Stimulated activated CD8-positive, alpha-beta memory T cell treated with anti-CD3 and anti-CD28 coated beads, Interleukin-7, amount 100 ng/mL, for 4 hours (primary cell): ENCODE results near the gene RPL21.

Source experiments
- DNase-seq, 2 donors: peaks; one replicate each; pipeline ENCODE4 v3.0.0-alpha.2; 2020; ENCODE audit warnings: low read depth in 2 of 2

The RPL21 gene

GRCh38 chr13:27258637-27259386 lies 7.5 kb downstream of the RPL21 start:
- DNase-seq, result no peak

- no peak for DNase-seq
Measured at GRCh38 chr13:27259831-27260230, 8.5 kb downstream of the RPL21 start.

DNA sequence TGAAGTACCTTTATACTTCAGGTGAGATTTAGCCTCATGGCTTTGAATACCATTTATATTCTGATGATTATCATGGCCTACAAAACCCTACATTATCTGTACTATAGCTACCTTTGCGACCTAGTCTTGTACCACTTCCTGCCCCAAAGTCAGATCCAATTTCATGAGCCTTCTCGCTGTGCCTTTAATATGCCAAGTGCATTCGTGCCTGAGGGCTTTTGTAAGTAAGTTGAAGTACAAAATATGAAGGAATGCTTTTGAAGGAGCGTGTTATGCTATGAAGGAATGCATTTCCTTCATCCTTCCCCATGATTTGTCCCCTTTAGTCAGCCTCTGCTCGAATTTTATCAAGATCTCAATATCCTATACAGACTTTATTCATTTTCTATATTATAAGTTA lies 10.0 kb downstream of the RPL21 start:
- no peak for DNase-seq

DNA sequence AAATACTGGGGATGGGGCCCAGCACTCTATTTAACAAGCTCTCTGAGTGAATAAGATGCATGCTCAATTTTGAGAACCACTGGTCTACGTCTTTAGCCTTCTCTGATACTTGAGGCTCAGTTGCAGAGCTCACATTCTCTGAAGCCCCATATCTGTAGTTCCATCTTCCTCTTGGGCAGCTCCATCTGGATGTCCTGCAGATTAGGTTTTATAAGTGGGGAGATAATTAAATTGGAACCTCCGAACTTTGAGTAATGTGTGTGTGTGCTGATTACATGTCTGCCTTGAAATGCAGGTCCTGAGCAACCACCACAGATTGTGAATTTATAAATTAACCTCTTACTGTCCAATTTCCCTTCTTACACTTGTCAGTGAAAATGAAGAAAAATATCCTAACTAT lies 12.1 kb downstream of the RPL21 start:
- no peak for DNase-seq

GRCh38 chr13:27264181-27264580 lies 12.8 kb downstream of the RPL21 start:
- DNase-seq, result no peak

GRCh38 chr13:27264648-27265047 lies 13.3 kb downstream of the RPL21 start:
- DNase-seq, result no peak

- no peak for DNase-seq
Measured at GRCh38 chr13:27266917-27267316, 15.6 kb downstream of the RPL21 start.

DNA sequence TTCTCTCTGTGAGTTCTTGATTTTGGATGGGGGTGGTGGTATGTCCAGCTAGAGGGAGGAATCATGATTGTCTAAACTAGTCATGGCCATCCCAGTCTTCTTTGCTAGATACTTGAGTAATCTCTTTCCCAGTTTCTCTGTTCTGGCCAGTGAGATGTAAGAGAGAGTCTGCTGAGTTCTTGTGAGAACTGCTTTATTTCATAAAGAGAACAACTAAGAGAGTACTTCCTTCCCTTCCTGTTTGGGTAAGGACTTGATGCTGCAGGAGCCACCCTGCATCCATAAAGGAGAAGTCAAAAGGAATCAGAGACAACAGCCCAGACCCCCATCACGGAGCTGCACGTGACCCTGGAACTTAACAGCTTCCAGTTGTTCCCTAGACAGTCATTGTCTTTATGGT lies 16.2 kb downstream of the RPL21 start:
- DNase-seq, result no peak

- no peak for DNase-seq
Measured at GRCh38 chr13:27269114-27269665, 17.8 kb downstream of the RPL21 start.

GRCh38 chr13:27270594-27271520 lies 19.5 kb downstream of the RPL21 start, which contains the start of gene RASL11A:
Gene RASL11A (plus strand): TSS chr13:27270830. CDS start chr13:27270945, 115 bp downstream.
- peak; percentile 24 to 59 for DNase-seq

DNA sequence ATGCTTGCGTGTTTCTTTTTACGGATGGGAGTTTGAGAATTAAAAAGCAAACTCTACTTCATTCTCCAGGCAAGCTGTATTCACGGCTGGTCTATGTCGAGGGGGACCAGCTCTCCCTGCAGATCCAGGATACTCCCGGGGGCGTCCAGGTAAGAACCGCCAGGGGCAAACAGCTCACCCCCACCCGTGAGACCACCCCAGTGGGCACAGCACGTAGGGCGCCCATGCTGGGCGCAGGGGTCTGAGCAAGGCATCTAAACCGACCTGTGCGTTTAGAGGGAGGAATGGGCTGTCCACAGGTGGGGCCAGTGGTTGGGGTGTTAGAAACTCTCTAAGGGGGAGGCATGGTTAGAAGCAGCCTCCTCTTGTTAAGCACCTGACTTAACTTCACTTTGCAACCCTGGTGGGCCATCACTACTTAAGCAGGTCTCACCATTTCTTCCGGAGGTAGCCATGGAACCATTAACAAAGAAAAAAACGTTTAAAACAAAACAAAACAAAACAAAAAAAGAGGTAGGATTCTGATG lies 20.3 kb downstream of the RPL21 start:
- DNase-seq, result no peak

GRCh38 chr13:27273658-27274425 lies 22.5 kb downstream of the RPL21 start:
- no peak for DNase-seq

- no peak for DNase-seq
Measured at GRCh38 chr13:27274631-27275030, 23.3 kb downstream of the RPL21 start.

GRCh38 chr13:27276188-27276587 lies 24.8 kb downstream of the RPL21 start:
- DNase-seq, result no peak

DNA sequence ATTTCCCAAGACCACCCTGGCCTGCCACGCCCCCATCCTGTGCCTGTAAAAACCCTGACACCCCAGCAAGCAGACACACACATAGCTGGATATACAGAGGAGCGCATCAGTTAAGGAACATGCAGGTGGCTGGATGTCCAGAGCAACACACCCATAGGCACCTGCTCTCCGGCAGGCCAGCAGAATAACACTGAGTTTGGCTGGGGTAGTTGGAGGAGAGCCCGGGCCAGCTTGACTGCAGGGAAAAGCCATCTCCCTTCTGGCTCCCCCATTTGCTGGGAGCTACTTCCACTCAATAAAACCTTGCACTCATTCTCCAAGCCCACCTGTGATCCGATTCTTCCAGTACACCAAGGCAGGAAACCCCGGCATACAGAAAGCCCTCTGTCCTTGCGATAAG lies 28.1 kb downstream of the RPL21 start:
- DNase-seq, result no peak

DNA sequence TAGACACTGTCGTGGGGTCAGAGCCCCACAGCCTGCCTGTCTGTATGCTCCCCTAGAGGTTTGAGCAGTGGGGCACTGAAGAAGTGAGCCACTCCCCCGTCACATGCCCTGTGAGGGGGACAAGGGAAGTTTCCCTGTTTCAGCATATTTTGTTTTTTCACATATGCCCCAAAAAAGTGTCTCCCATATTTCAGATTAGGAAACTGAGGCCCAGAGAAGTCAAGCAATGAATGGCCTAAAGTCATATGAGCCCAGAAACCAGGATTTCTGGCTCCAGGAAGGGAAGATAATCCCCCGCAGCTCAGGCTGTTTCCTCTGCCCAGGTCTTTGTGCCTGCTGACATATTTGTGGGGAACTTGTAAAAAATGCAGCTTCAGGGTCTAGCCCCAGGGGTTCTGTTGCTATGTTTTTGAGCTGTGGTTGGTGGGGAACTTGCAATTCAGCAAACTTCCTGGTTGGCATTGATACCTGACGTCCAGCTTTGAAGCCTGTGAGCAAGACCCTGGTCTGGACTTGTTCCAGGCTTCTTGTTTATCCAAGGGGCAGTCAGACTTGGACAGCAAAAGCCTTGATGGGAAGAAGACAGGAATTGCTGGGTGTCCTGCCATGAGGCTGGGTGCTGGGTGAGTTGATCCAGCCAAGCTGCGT lies 28.8 kb downstream of the RPL21 start:
- DNase-seq, result no peak

GRCh38 chr13:27280841-27281240 lies 29.5 kb downstream of the RPL21 start:
- no peak for DNase-seq

DNA sequence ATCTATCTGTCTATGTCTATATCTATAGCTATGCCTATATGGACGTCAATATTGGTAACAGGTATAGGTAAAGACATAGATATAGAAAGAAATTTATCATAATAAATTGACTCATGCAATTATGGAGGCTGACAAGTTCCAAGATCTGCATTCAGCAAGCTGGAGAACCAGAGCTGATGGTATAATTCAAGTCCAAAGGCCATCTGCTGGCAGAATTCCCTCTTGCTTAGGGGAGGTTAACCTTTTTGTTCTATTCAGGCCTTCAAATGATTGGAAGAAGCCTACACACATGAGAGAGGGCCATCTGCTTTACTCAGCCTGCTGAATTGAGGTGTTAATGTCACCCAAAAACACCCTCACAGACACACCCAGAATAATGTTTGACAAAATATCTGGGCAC lies 30.1 kb downstream of the RPL21 start:
- DNase-seq, result no peak

- no peak for DNase-seq
Measured at GRCh38 chr13:27283906-27284493, 32.6 kb downstream of the RPL21 start.

DNA sequence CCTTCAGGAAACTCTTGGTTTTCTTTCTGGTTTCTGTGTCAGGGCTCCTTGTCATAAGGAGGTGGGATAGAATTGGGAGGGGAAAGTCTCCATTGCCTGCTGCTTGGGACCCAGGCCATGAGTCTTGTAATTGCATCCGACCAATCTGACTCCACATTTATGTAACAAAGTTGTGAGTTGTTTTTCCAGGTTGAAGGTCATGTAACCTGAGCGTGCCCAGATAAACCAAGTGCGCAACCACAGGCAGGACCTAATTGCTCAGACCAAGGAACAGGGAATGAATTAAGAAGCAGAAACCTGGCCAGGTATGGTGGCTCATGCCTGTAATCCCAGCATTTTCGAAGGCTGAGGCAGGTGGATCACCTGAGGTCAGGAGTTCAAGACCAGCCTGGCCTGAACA lies 37.0 kb downstream of the RPL21 start:
- no peak for DNase-seq
